CD4-positive, alpha-beta T cell treated with Interleukin-6 at 100 ng/mL for 8 hours (primary cell): ENCODE data around the gene IST1.
"Not testable (repeated sequence)": the region's sequence is repeated elsewhere in the genome, so short reads cannot be mapped to it uniquely, and the experiment has no call there.

ENCODE experiments used
- DNase-seq: peaks from one replicate; pipeline ENCODE4 v3.0.0-alpha.2; 2020; ENCODE audit warnings: mixed read lengths, low spot score

IST1 gene

DNA sequence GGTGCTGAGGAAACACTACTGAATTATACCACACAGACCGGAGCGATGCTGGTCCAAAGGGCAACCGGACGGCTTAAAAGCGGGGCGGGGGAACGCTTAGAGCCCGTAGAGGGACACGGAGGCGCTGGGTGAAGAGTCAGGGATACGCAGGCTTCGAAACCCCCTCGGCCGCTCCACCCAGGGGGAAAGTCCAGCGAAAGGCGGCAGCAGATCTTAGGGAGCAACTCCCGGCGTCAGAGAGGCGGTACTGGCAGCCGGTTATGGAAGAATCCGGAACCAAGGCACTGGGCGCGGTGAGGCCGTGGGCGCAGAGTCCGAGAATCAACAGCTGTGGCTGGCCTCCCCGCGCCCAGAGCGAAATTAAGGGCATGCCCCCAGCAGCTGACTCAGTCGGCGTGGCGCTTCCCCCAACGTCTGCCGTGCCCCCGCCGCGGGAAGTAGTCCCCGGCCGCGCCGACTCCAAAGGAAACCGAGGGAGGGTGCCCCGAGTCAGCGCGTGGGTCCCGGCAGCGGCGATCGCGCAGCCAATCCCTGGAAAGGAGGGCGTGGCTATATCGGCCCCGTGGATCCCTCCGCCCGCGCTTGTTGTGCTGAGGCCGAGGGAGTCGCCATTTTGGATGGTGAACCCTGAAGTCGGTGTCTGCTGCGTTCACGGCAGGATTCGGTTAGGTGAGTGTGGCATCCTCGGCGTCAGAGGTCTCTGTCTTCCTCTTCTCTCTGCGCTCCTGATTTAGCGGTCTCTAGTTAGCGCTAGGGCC is at the start of gene IST1:
Gene IST1 (plus strand): TSS at position 611 of the 758 bp plus-strand sequence. CDS start 20,110 bp downstream, outside the sequence.
- peak; percentile 97 for DNase-seq

GRCh38 chr16:71845639-71846430 is 49.5 kb upstream of the IST1 start, which contains the start of gene ATXN1L:
TSS of gene ATXN1L (plus strand) at chr16:71845976. CDS start at chr16:71849741, 3,765 bp downstream.
- peak; percentile 88 for DNase-seq

DNA sequence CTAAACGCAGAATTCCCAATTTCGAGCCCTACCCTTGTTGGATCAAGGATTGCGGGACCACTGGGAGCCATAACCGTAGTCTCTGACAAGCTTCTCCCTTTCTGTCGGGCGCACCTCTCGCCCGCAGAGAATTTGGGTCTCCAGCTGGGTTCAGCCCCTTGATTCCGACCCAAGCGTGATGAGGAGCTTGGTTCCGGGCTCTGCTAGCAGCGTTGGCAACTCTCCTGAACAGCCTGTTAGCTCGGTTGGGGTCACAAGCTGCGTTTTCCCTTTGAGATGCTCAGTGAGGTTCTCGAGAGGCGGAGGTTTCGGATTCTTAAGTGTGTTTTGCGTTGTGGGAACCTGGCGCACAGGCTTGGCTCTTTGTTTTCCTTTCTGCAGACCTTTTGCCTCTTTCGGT is 48.9 kb upstream of the IST1 start:
- no peak for DNase-seq

DNA sequence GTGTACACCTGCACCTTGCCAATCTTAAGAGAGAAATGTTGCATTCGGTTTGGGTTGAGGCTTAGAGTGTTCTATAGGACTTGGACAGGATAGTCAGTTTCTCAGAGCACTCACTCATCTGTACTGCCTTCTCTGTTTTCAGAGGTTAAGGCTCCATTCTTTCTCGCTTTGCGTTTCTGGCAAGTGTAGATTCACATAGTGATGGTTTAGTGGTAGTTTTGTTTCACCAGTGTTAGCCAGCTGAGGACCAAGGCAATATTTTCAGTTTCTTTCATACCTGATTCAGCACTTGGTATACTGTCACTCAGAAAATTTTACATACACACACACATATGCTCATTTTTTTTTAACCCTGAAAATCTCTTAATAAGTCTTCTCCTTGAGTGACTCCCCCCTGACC is 48.2 kb upstream of the IST1 start:
- no peak for DNase-seq

DNA sequence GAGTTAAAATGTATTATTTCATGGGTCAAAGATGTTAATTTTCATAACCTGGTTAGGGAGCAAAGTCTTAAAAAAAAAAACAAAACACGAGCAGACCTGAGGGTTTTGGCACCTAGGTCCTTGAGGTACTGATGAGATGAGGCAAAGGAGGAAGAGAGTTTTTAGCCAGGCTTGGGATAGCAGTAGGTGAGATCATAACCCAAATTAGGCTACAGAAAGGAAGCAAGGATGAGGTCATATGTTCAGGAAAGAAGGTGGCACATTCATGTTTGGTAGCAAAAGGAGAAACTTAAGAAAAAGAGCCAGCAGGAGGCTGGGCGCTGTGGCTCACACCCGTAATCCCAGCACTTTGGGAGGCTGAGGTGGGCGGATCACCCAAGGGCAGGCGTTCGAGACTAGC is 46.7 kb upstream of the IST1 start:
- DNase-seq, result no peak

- no peak for DNase-seq
Measured at GRCh38 chr16:71851746-71852145, 43.6 kb upstream of the IST1 start.

GRCh38 chr16:71852158-71852557 is 43.2 kb upstream of the IST1 start:
- DNase-seq, result no peak

- no peak for DNase-seq
Measured at GRCh38 chr16:71852561-71852960, 42.8 kb upstream of the IST1 start.

DNA sequence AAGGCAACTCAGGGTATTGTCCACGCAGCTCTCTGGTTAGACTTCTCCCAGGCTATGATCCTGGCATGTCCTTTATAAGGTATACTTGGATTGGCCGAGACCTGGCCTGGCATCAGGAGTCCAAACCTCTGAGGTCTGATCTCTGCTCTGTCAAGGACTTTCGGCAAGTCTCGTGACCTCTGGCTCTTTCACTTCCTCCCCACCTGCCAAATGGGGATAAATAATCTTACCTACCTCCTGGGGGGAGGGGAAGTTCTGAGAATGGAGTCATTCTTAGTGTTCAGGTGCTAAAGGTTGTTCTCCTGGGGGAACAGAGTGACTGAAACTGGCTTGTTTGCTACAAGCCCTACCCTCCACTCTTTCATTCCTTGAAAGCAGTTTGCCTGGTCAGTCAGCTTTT is 41.9 kb upstream of the IST1 start:
- no peak for DNase-seq

GRCh38 chr16:71854369-71854948 is 40.9 kb upstream of the IST1 start:
- DNase-seq, result no peak

GRCh38 chr16:71855937-71856662 is 39.2 kb upstream of the IST1 start:
- no peak for DNase-seq

DNA sequence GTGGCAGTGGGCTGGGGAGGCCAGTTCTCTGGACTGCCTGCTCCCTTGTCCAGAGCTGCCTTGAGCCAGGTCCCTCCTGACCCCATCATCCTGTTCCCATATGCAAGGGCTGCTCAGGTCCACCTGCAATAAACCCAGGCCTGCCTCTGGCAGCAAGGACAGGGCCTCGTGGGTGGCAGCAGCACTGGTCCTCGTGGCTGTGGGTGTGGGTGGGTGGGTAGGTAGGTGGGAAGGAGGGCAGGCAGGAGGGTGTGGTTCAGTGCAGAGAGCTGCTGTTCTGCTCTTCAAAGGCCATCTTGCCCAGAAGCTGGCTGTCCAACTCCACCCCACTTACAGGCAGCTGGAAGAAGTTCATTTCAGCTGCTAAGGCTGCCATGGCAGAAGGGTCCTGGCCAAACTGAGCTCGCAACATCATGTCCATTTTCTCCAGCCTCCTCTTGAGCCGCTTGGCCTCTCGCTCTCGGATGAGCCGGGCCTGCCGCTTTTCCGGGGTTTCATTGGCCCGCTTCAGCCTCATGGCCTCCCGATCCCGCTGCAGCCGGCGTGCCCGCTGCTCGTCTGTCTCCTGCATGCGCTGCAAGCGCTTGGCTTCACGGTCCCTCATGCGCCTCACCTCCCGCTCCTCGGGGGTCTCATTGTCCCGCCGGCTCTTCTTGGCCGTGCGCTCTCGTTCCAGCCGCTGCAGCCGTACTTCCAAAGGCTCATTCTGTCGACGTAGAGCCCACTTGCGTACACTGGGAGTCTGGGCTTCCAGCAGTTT is 35.4 kb upstream of the IST1 start:
- DNase-seq, result no peak

- DNase-seq, result no peak
Measured at GRCh38 chr16:71863995-71864394, 31.3 kb upstream of the IST1 start.

- DNase-seq, result no peak
Measured at GRCh38 chr16:71865173-71865863, 30.0 kb upstream of the IST1 start.

GRCh38 chr16:71867175-71867574 is 28.2 kb upstream of the IST1 start:
- DNase-seq, result not testable (repeated sequence)

GRCh38 chr16:71867939-71868338 is 27.4 kb upstream of the IST1 start:
- DNase-seq, result no peak

DNA sequence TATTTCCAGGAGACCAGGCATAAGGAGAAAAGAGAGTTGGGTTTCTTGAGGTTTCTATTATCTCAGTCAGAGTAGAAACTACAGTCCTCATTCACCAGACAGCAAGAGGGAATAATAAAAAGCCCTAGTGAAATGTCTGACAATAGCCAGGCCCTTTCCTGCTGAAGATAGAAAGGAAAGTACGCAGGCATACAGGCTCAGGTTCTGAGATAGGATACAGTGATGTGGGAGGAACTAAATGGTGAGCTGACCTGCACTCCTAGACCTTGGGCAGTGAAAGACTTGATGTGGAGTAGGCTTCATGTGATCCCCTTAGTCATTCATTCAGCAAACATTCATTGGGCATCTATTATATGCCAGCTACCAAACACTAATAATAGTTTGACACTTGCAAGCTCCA is 26.2 kb upstream of the IST1 start:
- no peak for DNase-seq

- no peak for DNase-seq
Measured at GRCh38 chr16:71870818-71871217, 24.5 kb upstream of the IST1 start.

DNA sequence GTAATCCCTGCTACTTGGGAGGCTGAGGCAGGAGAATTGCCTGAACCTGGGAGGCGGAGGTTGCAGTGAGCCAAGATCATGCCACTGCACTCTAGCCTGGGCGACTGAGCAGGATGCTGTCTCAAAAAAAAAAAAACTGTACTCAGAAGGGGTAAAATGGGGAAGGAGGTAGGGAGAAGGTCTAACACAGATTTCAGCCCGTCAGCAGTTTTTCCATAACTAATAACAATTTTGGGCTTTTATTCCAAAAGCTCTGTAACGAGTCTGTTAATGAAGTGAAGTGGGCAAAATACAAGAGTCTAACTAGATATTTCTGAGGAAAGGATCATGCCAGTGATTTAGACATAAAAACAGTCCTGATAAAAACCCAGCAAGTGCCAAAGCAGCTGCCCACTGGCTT is 22.1 kb upstream of the IST1 start:
- no peak for DNase-seq

DNA sequence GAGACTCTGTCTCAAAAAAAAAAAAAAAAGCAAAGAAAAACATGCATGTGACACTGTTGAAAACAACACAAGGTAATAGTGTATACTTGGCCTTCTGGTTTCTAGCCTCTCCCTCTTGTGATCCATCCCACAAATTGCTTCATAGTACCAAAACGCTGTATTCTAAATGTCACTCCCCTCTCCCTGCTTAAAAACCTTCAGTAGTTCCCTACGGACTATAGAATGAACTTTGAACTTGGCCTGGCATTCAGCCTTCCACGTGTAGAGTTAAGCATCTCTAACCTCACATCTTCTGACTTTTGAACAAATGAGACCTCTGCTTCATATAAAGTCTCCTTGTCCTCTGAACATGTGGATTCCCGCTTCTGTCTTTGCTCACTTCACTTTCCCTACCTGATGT is 16.4 kb upstream of the IST1 start:
- no peak for DNase-seq

DNA sequence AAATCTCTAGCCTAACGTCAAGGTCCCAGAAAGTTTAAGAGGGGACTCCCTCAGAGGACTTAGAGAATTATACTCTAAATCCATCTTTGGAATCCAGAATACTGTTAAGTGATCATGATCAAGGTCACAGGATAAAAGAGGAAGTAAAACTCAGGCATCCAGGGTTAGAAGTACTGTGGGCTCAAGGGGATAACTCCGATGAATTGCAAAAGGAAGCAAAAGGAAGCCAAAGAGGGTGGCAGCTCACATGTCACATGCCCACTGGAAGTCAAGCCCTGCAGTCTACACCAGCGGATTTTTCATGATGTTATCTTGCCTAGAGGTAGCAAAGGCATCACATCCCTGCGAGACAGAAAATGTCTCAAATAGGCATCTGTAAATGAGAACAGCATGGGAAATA is 15.2 kb upstream of the IST1 start:
- DNase-seq, result no peak
